Panc1 (cell line): ENCODE measurements around the gene TMEM43.

Experiments
- CTCF ChIP-seq: fragments of 450-650 bp; IDR thresholded peaks from 2 replicates; pipeline ENCODE4 v1.5.1; 2017; ENCODE audit warnings: mild to moderate bottlenecking
- POLR2AphosphoS5 ChIP-seq: IDR thresholded peaks from 2 replicates; pipeline ENCODE4 v1.6.1; 2012; ENCODE audit warnings: mild to moderate bottlenecking, low read depth, low read length, moderate library complexity
- SIN3A ChIP-seq: IDR thresholded peaks from 2 replicates; pipeline ENCODE4 v1.6.1; 2012; ENCODE audit warnings: low read depth, mild to moderate bottlenecking, low read length, moderate library complexity, borderline replicate concordance; ENCODE audit not compliant: insufficient read depth
- TCF7L2 ChIP-seq: IDR thresholded peaks from 2 replicates; pipeline ENCODE4 v1.6.1; 2011; ENCODE audit warnings: mild to moderate bottlenecking, low read depth, low read length, inconsistent platforms

GRCh38 chr3:14159426-14159825 lies 34.6 kb downstream of the TMEM43 start:
- TF ChIP-seq CTCF (no peak), TCF7L2 (no peak), SIN3A (no peak), POLR2AphosphoS5 (no peak)
